DOHH2 (cell line): ENCODE measurements around the gene HIVEP3.

Experiments used
- EZH2phosphoT487 ChIP-seq: fragments of 200-600 bp; sonication (generic); IDR thresholded peaks from 2 replicates; pipeline ENCODE4 v1.6.1; 2017; ENCODE audit warnings: borderline replicate concordance, mild to moderate bottlenecking, antibody characterized with exemption, low read length, moderate library complexity, mixed read lengths
- TF ChIP-seq, protein P1 (sequence below): fragments of 200-600 bp; sonication (generic); IDR thresholded peaks from one replicate; pipeline ENCODE4 v1.5.1; 2014; ENCODE audit warnings: antibody characterized with exemption, mild to moderate bottlenecking, low read depth, low read length; ENCODE audit not compliant: poor library complexity, severe bottlenecking

DNA sequence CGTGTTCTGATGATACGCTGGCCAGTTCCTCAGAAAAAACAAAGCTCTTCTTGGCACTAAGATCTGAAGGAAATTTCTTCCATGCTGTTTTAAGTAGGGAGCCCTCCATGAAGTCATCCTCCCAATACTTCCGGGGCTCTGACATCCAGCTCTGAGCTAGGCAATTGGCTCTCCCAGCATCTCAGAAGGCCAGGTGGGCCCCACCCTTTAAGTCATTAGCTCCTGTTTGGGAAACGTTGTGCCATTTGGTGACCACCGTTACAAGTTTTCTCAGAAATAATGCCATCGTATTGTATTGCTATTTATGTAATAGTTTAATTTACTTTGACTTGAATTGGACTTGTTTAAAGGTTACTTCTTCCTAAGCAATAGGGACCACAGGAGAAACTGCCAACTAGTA, 303.9 kb downstream of the HIVEP3 start:
- TF ChIP-seq, protein P1, sequence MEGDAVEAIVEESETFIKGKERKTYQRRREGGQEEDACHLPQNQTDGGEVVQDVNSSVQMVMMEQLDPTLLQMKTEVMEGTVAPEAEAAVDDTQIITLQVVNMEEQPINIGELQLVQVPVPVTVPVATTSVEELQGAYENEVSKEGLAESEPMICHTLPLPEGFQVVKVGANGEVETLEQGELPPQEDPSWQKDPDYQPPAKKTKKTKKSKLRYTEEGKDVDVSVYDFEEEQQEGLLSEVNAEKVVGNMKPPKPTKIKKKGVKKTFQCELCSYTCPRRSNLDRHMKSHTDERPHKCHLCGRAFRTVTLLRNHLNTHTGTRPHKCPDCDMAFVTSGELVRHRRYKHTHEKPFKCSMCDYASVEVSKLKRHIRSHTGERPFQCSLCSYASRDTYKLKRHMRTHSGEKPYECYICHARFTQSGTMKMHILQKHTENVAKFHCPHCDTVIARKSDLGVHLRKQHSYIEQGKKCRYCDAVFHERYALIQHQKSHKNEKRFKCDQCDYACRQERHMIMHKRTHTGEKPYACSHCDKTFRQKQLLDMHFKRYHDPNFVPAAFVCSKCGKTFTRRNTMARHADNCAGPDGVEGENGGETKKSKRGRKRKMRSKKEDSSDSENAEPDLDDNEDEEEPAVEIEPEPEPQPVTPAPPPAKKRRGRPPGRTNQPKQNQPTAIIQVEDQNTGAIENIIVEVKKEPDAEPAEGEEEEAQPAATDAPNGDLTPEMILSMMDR, result no peak
- no peak for TF ChIP-seq EZH2phosphoT487
